GM12873 (cell line): Measurements from ENCODE around the gene VSIG4.

Source experiments
- TF ChIP-seq, protein P1 (sequence below): IDR thresholded peaks from 2 replicates; pipeline ENCODE4 v1.5.1; 2012; ENCODE audit warnings: low read depth, mild to moderate bottlenecking, moderate library complexity, low read length, control low read depth; ENCODE audit not compliant: insufficient read depth; ENCODE audit errors: missing control alignments

VSIG4 gene

DNA sequence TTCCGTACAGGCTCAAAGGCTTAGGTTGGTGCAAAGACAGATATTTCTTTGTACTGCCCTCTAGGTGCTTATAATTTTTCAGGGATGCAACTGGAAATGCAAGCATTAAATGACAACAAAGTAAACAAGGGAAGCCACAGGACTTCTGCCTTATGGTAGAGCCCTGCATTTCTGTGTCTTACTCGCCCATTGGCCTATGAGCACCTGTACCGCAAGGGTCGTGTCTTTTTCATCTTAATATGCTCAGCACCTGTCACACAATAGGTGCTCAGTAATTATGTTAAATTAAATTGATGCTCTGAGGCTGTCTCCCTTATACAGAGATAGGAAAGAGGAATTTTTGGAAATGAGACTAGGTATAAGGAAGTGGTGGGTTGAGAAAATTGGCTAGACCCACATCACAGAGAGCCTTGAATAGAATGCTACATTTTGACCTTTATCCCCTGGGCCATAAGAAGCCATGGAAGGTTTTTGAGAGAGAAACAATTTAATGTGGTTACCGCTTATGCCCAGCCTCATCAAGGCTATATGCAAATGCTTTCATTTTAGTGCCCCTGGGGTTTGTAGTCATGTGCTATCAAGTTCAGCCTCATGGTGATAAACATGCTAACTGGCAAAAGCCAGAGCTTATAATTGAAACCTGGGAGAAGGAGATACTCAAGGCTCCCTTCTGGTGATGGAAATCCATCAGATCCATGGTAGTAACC lies 16.3 kb downstream of the VSIG4 start:
- TF ChIP-seq, protein P1, sequence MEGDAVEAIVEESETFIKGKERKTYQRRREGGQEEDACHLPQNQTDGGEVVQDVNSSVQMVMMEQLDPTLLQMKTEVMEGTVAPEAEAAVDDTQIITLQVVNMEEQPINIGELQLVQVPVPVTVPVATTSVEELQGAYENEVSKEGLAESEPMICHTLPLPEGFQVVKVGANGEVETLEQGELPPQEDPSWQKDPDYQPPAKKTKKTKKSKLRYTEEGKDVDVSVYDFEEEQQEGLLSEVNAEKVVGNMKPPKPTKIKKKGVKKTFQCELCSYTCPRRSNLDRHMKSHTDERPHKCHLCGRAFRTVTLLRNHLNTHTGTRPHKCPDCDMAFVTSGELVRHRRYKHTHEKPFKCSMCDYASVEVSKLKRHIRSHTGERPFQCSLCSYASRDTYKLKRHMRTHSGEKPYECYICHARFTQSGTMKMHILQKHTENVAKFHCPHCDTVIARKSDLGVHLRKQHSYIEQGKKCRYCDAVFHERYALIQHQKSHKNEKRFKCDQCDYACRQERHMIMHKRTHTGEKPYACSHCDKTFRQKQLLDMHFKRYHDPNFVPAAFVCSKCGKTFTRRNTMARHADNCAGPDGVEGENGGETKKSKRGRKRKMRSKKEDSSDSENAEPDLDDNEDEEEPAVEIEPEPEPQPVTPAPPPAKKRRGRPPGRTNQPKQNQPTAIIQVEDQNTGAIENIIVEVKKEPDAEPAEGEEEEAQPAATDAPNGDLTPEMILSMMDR = no peak

DNA sequence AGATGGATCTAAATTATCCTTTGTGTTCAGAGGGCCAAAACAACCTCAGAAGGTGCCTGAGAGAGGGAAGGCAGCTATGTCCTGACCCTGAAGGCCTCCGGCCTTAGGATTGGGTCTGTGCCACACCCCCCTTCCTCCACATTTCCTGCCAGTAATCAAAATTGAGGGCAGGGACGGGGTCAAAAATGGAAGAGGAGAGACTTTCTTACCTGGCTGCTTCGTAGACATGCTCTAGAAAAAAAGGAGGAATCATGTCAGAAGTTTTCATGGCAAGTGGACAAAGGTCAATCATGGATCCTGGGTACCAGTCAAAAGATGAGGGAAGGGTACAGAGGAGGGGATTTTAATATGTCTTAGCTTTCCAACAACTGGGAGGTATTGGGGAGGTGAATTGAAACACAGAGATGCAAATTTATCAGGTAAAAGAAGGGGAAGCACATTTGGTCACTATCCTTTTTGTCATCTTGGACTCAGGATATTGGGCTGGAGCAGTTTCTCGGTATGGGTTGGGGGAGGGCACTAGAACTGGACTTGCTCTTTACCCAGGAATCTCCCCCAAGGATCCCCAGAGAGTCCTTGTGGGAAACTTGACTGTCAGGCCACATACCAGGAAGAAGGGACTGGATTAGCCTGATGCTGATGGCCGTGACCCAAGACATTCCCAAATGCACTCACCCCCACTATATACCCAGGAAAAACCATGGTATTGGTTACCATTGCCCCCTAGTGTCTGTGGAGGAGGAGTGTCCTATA lies 17.1 kb downstream of the VSIG4 start:
- TF ChIP-seq, protein P1 = peak; percentile 56

DNA sequence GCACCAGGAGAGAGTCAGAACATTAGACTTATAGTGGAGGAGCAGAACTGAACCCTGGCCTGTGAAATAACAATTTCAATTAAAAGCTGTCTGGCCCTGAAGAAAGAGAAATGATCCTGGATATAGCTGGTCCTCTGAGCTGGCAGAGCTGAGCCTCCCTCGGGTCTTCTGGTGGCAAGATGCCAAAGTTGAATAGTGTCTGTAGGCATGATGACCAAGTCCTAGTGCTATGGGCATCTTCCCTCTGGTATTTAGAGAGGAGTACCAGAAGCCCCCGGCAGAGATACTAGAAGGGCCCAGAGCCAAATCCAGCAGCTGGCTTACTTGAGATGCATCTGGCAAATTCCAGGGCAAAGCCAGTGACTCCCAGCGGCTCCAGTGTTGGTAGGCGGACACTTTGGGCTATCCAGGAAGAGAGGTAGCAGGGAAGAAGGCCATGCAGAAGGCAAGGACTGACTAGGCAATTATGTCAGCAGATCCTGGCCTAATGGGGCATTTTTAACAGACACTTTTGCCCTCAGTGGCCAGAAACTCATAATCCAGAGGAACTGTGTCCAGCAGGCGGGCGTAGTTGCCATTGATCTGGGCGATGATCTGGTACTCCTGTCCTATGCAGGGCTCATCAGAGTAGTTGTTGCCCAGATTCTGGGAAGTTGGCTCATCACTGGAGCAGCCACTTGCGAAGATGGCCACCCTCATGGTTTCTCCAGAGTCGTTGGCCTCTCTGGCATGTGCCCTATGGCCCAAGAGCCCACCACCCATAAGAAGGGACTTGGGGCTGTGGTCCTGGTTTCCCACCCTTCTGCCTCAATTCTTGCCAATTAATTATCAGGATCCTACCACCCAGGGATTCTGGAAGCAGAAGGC lies 17.9 kb downstream of the VSIG4 start:
- TF ChIP-seq, protein P1 = no peak

DNA sequence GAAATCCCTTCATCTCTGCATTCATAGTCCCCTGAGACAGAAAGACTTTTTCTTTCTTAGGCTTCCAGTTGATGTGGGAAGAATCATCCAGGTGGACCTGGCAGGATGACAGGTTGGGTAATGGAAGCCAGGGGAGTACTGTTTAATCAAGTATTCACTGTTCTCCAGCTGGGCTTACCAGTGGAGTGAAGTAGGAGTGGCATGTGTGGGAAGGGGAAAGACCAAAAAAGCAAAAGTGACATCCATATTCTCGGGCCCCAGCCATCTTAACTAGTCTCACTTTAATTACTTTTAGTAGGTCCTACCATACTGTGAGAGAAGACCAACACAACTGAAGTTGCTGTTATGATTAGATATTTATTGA lies 18.5 kb downstream of the VSIG4 start:
- TF ChIP-seq, protein P1 = no peak

DNA sequence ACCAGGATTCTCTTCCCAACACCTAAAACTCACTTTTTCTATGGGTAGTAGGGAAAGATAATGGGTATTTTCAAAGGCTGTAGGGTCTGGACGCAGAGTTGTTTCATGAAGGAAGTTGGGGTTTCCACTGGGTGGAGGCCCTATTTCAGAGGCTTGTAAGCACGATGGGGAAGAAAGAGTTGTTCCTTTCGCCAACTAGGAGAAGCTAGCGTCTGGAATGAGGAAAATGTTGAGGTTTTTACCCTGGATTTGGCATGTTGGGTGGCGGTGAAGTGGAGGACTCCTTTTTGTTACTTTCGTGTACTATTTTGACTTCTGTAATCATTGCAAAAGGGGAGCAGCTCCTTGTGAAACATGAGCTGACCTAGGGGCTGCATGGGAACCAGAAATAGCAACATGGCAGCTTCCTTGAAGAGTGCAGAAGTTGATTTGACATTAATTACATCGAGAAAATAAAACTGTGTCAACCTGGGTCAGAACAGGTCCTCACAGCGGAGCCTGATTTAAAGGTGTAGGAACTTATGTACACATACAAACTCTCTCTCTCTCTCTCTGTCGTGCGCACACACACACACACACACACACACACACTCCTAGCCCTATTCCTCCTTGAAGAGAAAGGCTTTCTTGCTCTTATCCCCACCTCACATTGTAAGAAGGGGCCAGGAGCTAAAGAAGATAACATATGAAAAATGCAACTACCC lies 19.1 kb downstream of the VSIG4 start:
- TF ChIP-seq, protein P1 = no peak

DNA sequence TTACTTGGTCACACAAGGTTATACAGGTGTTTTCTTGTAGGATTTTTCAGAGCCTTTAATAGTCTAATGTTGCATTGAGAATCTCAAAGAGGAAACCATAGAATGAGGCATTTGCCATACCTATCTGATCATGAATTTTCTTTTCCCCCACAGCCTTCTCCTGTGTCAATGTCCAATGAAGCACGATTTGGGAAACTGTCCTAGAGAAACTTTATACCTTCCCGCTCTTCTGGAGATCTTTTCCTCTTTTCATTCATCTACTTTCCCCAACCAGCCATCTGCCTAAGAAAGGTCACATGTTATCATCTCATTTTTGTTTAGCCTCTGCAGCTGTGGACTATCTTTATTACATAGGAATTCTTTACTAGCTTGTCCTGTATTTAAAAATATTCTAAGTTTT lies 19.9 kb downstream of the VSIG4 start:
- TF ChIP-seq, protein P1 = no peak

DNA sequence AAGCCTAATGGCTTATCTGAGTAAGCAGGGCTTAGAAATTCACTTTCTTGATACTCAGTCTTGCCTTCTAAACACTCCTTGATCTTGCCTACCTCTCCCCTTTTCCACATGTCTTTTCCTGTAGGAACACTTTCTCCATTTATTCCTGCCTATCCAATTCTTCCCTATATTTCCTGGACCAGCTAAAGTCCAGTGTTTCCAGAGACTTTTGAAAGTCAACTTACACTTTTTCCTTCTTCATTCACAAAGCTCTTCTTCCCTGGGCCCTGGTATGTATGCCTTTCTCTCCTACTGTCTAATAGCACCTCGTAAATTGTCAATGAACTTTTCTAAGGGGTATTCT lies 20.6 kb downstream of the VSIG4 start:
- TF ChIP-seq, protein P1 = no peak
